HL-60 (cell line): ENCODE results near the gene KLK7.

Experiments
- DNase-seq, 2 experiments: peaks; one replicate each; pipeline ENCODE4 v3.0.0-alpha.2; 2010 to 2020; ENCODE audit warnings: low read depth in 1 of 2, low spot score in 1 of 2
- H3K27ac ChIP-seq: fragments of 250-450 bp; sonication (Bioruptor Pico); replicated peaks from 2 replicates; pipeline ENCODE4 v1.5.1; 2020; ENCODE audit warnings: mild to moderate bottlenecking, moderate library complexity
- H3K27me3 ChIP-seq: fragments of 250-450 bp; sonication (Bioruptor Pico); 2 replicates; pipeline ENCODE4 v1.5.1; 2021; ENCODE audit warnings: mild to moderate bottlenecking, moderate library complexity; ENCODE audit not compliant: insufficient read depth, poor library complexity, severe bottlenecking
- H3K4me3 ChIP-seq: replicated peaks from 2 replicates; pipeline ENCODE4 v1.5.1; 2011; ENCODE audit warnings: mild to moderate bottlenecking, control low read depth, low read length; ENCODE audit not compliant: insufficient read depth
- GABPA ChIP-seq: IDR thresholded peaks from 2 replicates; pipeline ENCODE4 v1.6.1; 2012; ENCODE audit warnings: low read depth
- POLR2AphosphoS5 ChIP-seq: IDR thresholded peaks from 2 replicates; pipeline ENCODE4 v1.6.1; 2012; ENCODE audit warnings: low read depth
- SPI1 ChIP-seq: IDR thresholded peaks from 2 replicates; pipeline ENCODE4 v1.6.1; 2012; ENCODE audit warnings: low read depth, mild to moderate bottlenecking, borderline replicate concordance
- TF ChIP-seq, protein P1 (sequence below): IDR thresholded peaks from 2 replicates; pipeline ENCODE4 v1.6.1; 2012; ENCODE audit warnings: low read depth; ENCODE audit not compliant: insufficient replicate concordance
- TF ChIP-seq, protein P2 (sequence below): IDR thresholded peaks from one replicate; pipeline ENCODE4 v1.5.1; 2011; ENCODE audit warnings: low read length, control low read depth, inconsistent platforms; ENCODE audit not compliant: insufficient read depth

KLK7 gene

DNA sequence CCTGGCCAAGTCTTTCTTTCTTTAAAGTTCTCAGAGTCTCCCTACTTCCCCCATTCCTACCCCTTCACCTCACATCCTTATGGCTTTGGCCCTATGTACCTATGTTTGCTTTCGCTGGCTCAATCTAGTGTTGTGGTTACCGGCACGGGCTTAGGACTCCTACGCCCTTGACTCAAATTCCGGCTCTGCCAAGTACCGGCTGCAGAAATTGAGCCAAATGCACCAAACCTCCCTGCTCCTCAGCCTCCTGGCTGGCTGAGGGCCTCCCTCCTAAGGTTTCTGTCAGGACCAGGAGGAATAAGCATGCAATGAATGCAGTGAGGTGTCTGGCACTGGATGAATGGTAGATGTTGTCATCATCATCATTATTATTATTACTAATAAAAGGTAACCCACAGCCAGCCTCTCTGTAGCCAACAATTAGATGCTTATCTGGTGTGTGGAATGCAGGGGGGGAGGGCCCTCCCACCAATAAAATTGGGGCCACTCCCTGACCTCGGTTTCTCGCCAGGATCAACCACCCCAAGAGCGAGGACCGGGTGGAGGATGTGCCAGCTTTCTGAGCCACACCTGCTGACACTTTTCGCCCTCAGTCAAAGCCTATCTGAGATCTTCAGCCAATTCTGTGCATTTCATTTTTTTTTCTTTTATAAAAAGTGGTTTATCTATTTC lies 51.6 kb downstream of the KLK7 start:
- TF ChIP-seq, protein P1, sequence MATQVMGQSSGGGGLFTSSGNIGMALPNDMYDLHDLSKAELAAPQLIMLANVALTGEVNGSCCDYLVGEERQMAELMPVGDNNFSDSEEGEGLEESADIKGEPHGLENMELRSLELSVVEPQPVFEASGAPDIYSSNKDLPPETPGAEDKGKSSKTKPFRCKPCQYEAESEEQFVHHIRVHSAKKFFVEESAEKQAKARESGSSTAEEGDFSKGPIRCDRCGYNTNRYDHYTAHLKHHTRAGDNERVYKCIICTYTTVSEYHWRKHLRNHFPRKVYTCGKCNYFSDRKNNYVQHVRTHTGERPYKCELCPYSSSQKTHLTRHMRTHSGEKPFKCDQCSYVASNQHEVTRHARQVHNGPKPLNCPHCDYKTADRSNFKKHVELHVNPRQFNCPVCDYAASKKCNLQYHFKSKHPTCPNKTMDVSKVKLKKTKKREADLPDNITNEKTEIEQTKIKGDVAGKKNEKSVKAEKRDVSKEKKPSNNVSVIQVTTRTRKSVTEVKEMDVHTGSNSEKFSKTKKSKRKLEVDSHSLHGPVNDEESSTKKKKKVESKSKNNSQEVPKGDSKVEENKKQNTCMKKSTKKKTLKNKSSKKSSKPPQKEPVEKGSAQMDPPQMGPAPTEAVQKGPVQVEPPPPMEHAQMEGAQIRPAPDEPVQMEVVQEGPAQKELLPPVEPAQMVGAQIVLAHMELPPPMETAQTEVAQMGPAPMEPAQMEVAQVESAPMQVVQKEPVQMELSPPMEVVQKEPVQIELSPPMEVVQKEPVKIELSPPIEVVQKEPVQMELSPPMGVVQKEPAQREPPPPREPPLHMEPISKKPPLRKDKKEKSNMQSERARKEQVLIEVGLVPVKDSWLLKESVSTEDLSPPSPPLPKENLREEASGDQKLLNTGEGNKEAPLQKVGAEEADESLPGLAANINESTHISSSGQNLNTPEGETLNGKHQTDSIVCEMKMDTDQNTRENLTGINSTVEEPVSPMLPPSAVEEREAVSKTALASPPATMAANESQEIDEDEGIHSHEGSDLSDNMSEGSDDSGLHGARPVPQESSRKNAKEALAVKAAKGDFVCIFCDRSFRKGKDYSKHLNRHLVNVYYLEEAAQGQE, result no peak
- TF ChIP-seq GABPA (no peak), POLR2AphosphoS5 (no peak), SPI1 (no peak)
- TF ChIP-seq, protein P2, sequence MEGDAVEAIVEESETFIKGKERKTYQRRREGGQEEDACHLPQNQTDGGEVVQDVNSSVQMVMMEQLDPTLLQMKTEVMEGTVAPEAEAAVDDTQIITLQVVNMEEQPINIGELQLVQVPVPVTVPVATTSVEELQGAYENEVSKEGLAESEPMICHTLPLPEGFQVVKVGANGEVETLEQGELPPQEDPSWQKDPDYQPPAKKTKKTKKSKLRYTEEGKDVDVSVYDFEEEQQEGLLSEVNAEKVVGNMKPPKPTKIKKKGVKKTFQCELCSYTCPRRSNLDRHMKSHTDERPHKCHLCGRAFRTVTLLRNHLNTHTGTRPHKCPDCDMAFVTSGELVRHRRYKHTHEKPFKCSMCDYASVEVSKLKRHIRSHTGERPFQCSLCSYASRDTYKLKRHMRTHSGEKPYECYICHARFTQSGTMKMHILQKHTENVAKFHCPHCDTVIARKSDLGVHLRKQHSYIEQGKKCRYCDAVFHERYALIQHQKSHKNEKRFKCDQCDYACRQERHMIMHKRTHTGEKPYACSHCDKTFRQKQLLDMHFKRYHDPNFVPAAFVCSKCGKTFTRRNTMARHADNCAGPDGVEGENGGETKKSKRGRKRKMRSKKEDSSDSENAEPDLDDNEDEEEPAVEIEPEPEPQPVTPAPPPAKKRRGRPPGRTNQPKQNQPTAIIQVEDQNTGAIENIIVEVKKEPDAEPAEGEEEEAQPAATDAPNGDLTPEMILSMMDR, result no peak
- H3K27me3 ChIP-seq, result no peaks in the 10 kb centered on the region
- no peak overlapping the region for H3K4me3 ChIP-seq
- H3K27ac ChIP-seq, result no peak overlapping the region
- DNase-seq, result no peak

DNA sequence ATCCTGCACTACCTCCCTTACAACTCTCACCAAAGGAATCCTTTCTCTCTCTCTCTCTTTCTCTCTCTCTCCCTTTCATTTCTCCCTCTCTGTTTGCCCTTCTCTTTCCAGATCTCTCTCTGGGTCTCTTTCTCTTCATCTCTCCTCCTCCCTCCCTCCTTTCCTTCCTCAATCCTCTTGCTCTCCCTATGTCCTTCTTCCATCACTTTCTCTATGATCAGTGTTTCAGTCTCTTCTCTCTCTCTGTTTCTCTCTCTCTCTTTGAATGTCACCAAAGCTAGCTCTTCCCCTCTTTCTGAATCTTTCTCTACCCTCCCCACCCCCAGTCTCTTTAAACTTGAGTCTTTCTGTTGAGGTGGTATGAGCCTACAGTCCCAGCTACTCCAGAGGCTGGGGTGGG lies 52.7 kb downstream of the KLK7 start:
- Histone ChIP-seq H3K27me3 (no peaks in the 10 kb centered on the region), H3K4me3 (no peak overlapping the region), H3K27ac (no peak overlapping the region)
- TF ChIP-seq POLR2AphosphoS5, result no peak
- TF ChIP-seq, protein P1, result no peak
- TF ChIP-seq, protein P2, result no peak
- TF ChIP-seq SPI1, result no peak
- no peak for TF ChIP-seq GABPA
- DNase-seq, result no peak

DNA sequence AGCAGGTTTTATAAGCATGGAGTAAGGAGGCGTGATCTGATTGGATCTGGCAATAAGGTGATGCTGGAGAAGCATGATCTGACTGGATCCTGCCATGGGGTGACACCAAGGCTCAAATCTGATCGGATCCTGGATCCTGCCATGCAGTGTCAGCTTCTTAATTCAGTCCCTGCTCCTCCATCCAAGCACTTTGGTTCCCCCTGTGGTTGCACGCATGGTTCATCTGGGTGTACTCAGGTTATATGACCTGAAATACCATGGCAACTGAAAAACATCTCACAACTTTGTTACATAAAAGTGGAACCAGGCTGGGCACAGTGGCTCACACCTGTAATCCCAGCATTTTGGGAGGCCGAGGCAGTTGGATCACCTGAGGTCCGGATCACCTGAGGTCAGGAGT lies 54.9 kb downstream of the KLK7 start:
- no peak for DNase-seq
- Histone ChIP-seq H3K27ac (no peak overlapping the region), H3K4me3 (no peak overlapping the region), H3K27me3 (no peaks in the 10 kb centered on the region)
- TF ChIP-seq, protein P2, result no peak
- TF ChIP-seq, protein P1, result no peak
- TF ChIP-seq POLR2AphosphoS5 (no peak), SPI1 (no peak), GABPA (no peak)
